ENCODE results near the gene SNX19.
"Not testable (repeated sequence)": the region's sequence is repeated elsewhere in the genome, so short reads cannot be mapped to it uniquely, and the experiment has no call there.

DNA sequence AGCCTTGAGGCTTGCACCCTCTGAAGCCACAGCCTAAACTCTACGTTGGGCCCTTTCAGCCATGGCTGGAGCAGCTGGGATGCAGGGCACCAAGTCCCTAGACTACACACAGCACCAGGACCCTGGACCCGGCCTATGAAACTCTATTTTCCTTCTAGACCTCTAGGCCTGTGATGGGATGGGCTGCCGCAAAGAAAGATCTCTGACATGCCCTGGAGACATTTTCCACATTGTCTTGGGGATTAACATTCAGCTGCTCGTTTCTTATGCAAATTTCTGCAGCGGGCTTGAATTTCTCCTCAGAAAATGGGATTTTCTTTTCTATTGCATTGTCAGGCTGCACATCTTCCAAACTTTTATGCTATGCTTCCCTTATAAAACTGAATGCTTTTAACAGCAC lies 4.3 kb upstream of the SNX19 start:
- TF ChIP-seq, protein P1, sequence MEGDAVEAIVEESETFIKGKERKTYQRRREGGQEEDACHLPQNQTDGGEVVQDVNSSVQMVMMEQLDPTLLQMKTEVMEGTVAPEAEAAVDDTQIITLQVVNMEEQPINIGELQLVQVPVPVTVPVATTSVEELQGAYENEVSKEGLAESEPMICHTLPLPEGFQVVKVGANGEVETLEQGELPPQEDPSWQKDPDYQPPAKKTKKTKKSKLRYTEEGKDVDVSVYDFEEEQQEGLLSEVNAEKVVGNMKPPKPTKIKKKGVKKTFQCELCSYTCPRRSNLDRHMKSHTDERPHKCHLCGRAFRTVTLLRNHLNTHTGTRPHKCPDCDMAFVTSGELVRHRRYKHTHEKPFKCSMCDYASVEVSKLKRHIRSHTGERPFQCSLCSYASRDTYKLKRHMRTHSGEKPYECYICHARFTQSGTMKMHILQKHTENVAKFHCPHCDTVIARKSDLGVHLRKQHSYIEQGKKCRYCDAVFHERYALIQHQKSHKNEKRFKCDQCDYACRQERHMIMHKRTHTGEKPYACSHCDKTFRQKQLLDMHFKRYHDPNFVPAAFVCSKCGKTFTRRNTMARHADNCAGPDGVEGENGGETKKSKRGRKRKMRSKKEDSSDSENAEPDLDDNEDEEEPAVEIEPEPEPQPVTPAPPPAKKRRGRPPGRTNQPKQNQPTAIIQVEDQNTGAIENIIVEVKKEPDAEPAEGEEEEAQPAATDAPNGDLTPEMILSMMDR (IDR thresholded peaks at IDR 0.05): not testable (repeated sequence)
- not testable (repeated sequence) for TF ChIP-seq POLR2A (IDR thresholded peaks at IDR 0.05)

Measured in Peyer's patch (tissue), 4 donors.